ENCODE data around the gene KRTAP12-2. TPM values are rescaled to one million over a fixed set of nuclear protein-coding genes. Genes with fewer than 3 reads are reported as not detected.

Gene KRTAP12-2
- polyA plus RNA-seq, 1 donor (not counting 4 experiments of a cell fraction or from before 2014, with no cell fraction given) = not detected

DNA sequence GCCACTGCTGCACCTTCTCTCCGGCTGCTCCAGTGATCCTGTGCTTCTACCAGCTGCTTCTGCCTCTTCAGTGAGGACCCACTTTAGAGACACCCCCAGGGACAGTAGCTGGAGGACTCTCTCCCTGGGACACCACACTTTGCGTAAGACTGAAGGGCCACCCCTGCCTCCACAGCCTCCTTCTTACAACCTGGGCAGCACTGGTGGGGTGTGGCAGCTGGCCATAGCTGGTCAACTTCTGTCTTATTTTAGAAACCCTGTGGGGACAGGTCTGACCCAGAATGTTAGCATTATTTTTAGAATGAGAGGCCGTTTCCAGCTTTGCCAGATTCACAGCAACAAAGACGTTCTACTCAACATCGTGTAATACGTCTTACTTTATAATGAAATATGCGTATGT is 41.0 kb downstream of the KRTAP12-2 start:
- no peak overlapping the region for H2AFZ ChIP-seq (ENCODE audit: control insufficient read depth, low read length)
- dilution Hi-C loops (cut with MboI; ENCODE audit: extremely low pct_ligation_motif_present, low sequenced_read_pairs) = no loop called here
- FAIRE-seq = no peak
- H3K27me3 ChIP-seq (ENCODE audit: control insufficient read depth, extremely low read depth, insufficient read depth, low read length) = no peaks in the 10 kb centered on the region
- peaks cover 14% of the 10 kb centered on the region for H3K9me3 ChIP-seq (ENCODE audit: control insufficient read depth, low read depth, low read length)
- no peaks in the 10 kb centered on the region for H3K4me1 ChIP-seq (ENCODE audit: control insufficient read depth, extremely low read depth, insufficient read depth, low read length)
- TF ChIP-seq, protein P1, sequence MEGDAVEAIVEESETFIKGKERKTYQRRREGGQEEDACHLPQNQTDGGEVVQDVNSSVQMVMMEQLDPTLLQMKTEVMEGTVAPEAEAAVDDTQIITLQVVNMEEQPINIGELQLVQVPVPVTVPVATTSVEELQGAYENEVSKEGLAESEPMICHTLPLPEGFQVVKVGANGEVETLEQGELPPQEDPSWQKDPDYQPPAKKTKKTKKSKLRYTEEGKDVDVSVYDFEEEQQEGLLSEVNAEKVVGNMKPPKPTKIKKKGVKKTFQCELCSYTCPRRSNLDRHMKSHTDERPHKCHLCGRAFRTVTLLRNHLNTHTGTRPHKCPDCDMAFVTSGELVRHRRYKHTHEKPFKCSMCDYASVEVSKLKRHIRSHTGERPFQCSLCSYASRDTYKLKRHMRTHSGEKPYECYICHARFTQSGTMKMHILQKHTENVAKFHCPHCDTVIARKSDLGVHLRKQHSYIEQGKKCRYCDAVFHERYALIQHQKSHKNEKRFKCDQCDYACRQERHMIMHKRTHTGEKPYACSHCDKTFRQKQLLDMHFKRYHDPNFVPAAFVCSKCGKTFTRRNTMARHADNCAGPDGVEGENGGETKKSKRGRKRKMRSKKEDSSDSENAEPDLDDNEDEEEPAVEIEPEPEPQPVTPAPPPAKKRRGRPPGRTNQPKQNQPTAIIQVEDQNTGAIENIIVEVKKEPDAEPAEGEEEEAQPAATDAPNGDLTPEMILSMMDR (optimal IDR thresholded peaks at IDR 0.05 in 1 of 3, IDR thresholded peaks at IDR 0.05 in 1 of 3, conservative IDR thresholded peaks at IDR 0.05 in 1 of 3; ENCODE audit: extremely low read depth in 1 of 3, insufficient read depth in 2 of 3, low read length in 3 of 3) = no peak
- TF ChIP-seq EZH2 (IDR thresholded peaks at IDR 0.05; ENCODE audit: low read length) = no peak
- no peaks in the 10 kb centered on the region for H3K9me1 ChIP-seq (ENCODE audit: control insufficient read depth, extremely low read depth, insufficient read depth, low read length)
- H3K4me3 ChIP-seq (ENCODE audit: control insufficient read depth in 2 of 3, extremely low read depth in 1 of 3, insufficient read depth in 2 of 3, low read depth in 1 of 3, low read length in 3 of 3) = no peak overlapping the region
- H3K27ac ChIP-seq (ENCODE audit: control insufficient read depth, insufficient read depth, low read length) = no peak overlapping the region
- no peak overlapping the region for H3K4me2 ChIP-seq (ENCODE audit: control insufficient read depth, extremely low read depth, insufficient read depth, low read depth, low read length)
- H3K79me2 ChIP-seq (ENCODE audit: control insufficient read depth, insufficient read depth, low read length) = no peaks in the 10 kb centered on the region
- H4K20me1 ChIP-seq (ENCODE audit: control insufficient read depth, extremely low read depth, insufficient read depth, low read length) = no peaks in the 10 kb centered on the region
- no peaks in the 10 kb centered on the region for H3K36me3 ChIP-seq (ENCODE audit: control insufficient read depth in 2 of 2, extremely low read depth in 1 of 2, insufficient read depth in 2 of 2, low read length in 2 of 2)
- no peak overlapping the region for H3K9ac ChIP-seq (ENCODE audit: control insufficient read depth, extremely low read depth, insufficient read depth, low read length)
- DNase-seq (ENCODE audit: low read depth, low spot score) = no peak

DNA sequence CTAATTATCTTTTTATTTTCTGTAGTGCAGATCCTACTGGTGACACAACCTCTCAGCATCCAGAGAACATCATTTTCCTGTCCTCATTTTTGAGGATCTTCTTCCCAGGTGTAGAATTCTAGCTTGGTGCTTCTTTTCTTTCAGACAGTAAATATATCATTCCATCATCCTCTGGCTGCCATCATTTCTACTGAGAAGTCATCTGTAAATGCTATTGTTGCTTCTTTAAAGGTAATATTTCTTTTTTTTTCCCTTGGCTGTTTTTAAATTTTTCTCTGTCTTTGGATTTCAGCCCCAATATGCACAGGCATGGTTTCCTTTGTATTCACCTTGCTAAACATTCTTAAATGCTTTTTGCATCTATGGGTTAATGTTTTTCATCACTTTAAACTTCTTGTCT is 43.2 kb downstream of the KRTAP12-2 start:
- FAIRE-seq = no peak
- Histone ChIP-seq H3K36me3 (ENCODE audit: control insufficient read depth in 2 of 2, extremely low read depth in 1 of 2, insufficient read depth in 2 of 2, low read length in 2 of 2) (no peaks in the 10 kb centered on the region), H3K79me2 (ENCODE audit: control insufficient read depth, insufficient read depth, low read length) (no peaks in the 10 kb centered on the region), H3K4me1 (ENCODE audit: control insufficient read depth, extremely low read depth, insufficient read depth, low read length) (no peaks in the 10 kb centered on the region), H3K27me3 (ENCODE audit: control insufficient read depth, extremely low read depth, insufficient read depth, low read length) (no peaks in the 10 kb centered on the region), H3K4me3 (ENCODE audit: control insufficient read depth in 2 of 3, extremely low read depth in 1 of 3, insufficient read depth in 2 of 3, low read depth in 1 of 3, low read length in 3 of 3) (no peak overlapping the region), H3K9ac (ENCODE audit: control insufficient read depth, extremely low read depth, insufficient read depth, low read length) (no peak overlapping the region), H3K9me3 (ENCODE audit: control insufficient read depth, low read depth, low read length) (peaks cover 13% of the 10 kb centered on the region), H3K27ac (ENCODE audit: control insufficient read depth, insufficient read depth, low read length) (no peak overlapping the region), H4K20me1 (ENCODE audit: control insufficient read depth, extremely low read depth, insufficient read depth, low read length) (no peaks in the 10 kb centered on the region), H2AFZ (ENCODE audit: control insufficient read depth, low read length) (no peak overlapping the region), H3K9me1 (ENCODE audit: control insufficient read depth, extremely low read depth, insufficient read depth, low read length) (no peaks in the 10 kb centered on the region), H3K4me2 (ENCODE audit: control insufficient read depth, extremely low read depth, insufficient read depth, low read depth, low read length) (no peak overlapping the region)
- no peak for DNase-seq (ENCODE audit: low read depth, low spot score)
- TF ChIP-seq, protein P1 (optimal IDR thresholded peaks at IDR 0.05 in 1 of 3, IDR thresholded peaks at IDR 0.05 in 1 of 3, conservative IDR thresholded peaks at IDR 0.05 in 1 of 3; ENCODE audit: extremely low read depth in 1 of 3, insufficient read depth in 2 of 3, low read length in 3 of 3) = no peak
- TF ChIP-seq EZH2 (IDR thresholded peaks at IDR 0.05; ENCODE audit: low read length) = no peak
- dilution Hi-C loops (cut with MboI; ENCODE audit: extremely low pct_ligation_motif_present, low sequenced_read_pairs) = no loop called here
